ENCODE measurements around the gene LTO1. TPM values are rescaled to one million over a fixed set of nuclear protein-coding genes. Genes with fewer than 3 reads are reported as not detected.

Gene LTO1
- total RNA-seq, 1 experiment from 2014 or later, result 25.3 TPM

- no peak overlapping the region for H4K5ac ChIP-seq (ENCODE audit: insufficient read length, low read depth, low read length)
- H3K27me3 ChIP-seq (ENCODE audit: insufficient read depth, low read length), result peaks cover 2% of the 10 kb centered on the region; the same call in 1 of the 2 replicates
- TF ChIP-seq CTCF (conservative IDR thresholded peaks at IDR 0.05), result no peak
- peak overlapping the region; percentile 80 to 87 for H3K4me3 Mint-ChIP-seq
- H3K4ac ChIP-seq (ENCODE audit: low read depth, low read length), result no peak overlapping the region
- no peak overlapping the region for H2BK20ac ChIP-seq (ENCODE audit: low read depth, low read length, poor library complexity, severe bottlenecking)
- peaks cover 22% of the 10 kb centered on the region for H3K23me2 ChIP-seq (ENCODE audit: insufficient read length, low read depth, low read length, poor library complexity, severe bottlenecking)
- H2AFZ ChIP-seq (ENCODE audit: low read length), result no peak overlapping the region
- no peaks in the 10 kb centered on the region for H3K79me1 ChIP-seq (ENCODE audit: insufficient read depth, low read depth, low read length, poor library complexity, severe bottlenecking)
- no peaks in the 10 kb centered on the region for H3K9me3 Mint-ChIP-seq
- H4K91ac ChIP-seq (ENCODE audit: insufficient read length, low read depth, low read length), result no peak overlapping the region
- DNase-seq, result no peak
- H3K9ac ChIP-seq (ENCODE audit: extremely low read depth, insufficient read length, low read length), result peak overlapping the region; percentile 2
- H3K4me1 Mint-ChIP-seq, result peaks cover 29 to 41% of the 10 kb centered on the region in 2 experiments
- H3K4me2 ChIP-seq (ENCODE audit: insufficient read depth, insufficient read length, low read length), result peak overlapping the region; percentile 64
- no CpG with 5 or more reads among the region's 34 CpGs for WGBS (ENCODE audit: extremely low coverage, insufficient read length, low lambda C conversion rate)
- peaks cover 3% of the 10 kb centered on the region; the same call in 1 of the 2 replicates for H3K4me1 ChIP-seq (ENCODE audit: insufficient read depth, low read length)
- no peak overlapping the region for H3K23ac ChIP-seq (ENCODE audit: insufficient read length, low read depth, low read length)
- no peak overlapping the region for H2AK5ac ChIP-seq (ENCODE audit: insufficient read length, low read length)
- H3K14ac ChIP-seq (ENCODE audit: insufficient read depth, low read length), result peak overlapping the region; percentile 3; the same call in 1 of the 2 replicates
- H4K20me1 ChIP-seq (ENCODE audit: control insufficient read depth, insufficient read depth, insufficient read length), result peaks cover 2% of the 10 kb centered on the region
- no peaks in the 10 kb centered on the region for H3K79me2 ChIP-seq (ENCODE audit: insufficient read depth, low read length)
- no peak overlapping the region for H4K8ac ChIP-seq (replicated peaks; ENCODE audit: insufficient read length, low read depth, low read length)
- no peak overlapping the region for H2BK120ac ChIP-seq (ENCODE audit: low read depth, low read length, poor library complexity, severe bottlenecking)
- peaks cover 37% of the 10 kb centered on the region for H3K27me3 Mint-ChIP-seq (ENCODE audit: low read depth)
- H2BK12ac ChIP-seq (ENCODE audit: insufficient read length, low read depth, low read length), result no peak overlapping the region
- H3K27ac ChIP-seq (ENCODE audit: insufficient read length, low read depth, low read length), result no peak overlapping the region
- H3K9me3 ChIP-seq (ENCODE audit: control insufficient read depth, low read depth, low read length), result no peaks in the 10 kb centered on the region
- no peak overlapping the region for H3T11ph ChIP-seq (ENCODE audit: low read length)
- H3K56ac ChIP-seq (ENCODE audit: insufficient read length, low read depth, low read length), result no peak overlapping the region
- H3K27ac Mint-ChIP-seq, result peak overlapping the region in 1 of 3 experiments; percentile 82; a peak in 1 of 7 replicates
- H3K18ac ChIP-seq (ENCODE audit: insufficient read length, low read depth, low read length), result peak overlapping the region; percentile 3
- no peak overlapping the region for H2BK5ac ChIP-seq (ENCODE audit: insufficient read length, low read length)
- H2BK15ac ChIP-seq (ENCODE audit: low read depth, low read length), result no peak overlapping the region
- H3K36me3 Mint-ChIP-seq (ENCODE audit: insufficient read depth in 1 of 3, low read depth in 3 of 3), result peaks cover 0 to 5% (median 4%) of the 10 kb centered on the region in 3 experiments; a peak in 4 of 7 replicates
Measured at GRCh38 chr11:69703453-69703767, 28.3 kb upstream of the LTO1 start.
